Keratinocyte (primary cell): ENCODE results near the gene ARHGDIA. TPM values are rescaled to one million over a fixed set of nuclear protein-coding genes. Genes with fewer than 3 reads are reported as not detected.

Experiments used
- DNase-seq: peaks from one replicate; pipeline ENCODE4 v3.0.0-alpha.2; 2011; ENCODE audit warnings: low read depth, missing footprints, low spot score
- FAIRE-seq: peaks from 2 replicates; lab custom pipeline; 2011; peaks lifted over from hg19 to GRCh38; lab: Jason Lieb, UNC
- H2AFZ ChIP-seq: 2 replicates; pipeline ENCODE4 v1.6.0; 2012; ENCODE audit warnings: low read length, control low read depth, inconsistent platforms; ENCODE audit not compliant: control insufficient read depth
- H3K27ac ChIP-seq: 2 replicates; pipeline ENCODE4 v1.5.1; 2011; ENCODE audit warnings: low read length; ENCODE audit not compliant: control insufficient read depth, insufficient read depth
- H3K27me3 ChIP-seq: 3 replicates; pipeline ENCODE4 v1.6.0; 2011; ENCODE audit warnings: low read length; ENCODE audit not compliant: control insufficient read depth, insufficient read depth; ENCODE audit errors: extremely low read depth
- H3K36me3 ChIP-seq, 2 experiments: 2 replicates in 1 of 2; 3 replicates in 1 of 2; pipeline ENCODE4 v1.5.1; 2011; ENCODE audit warnings: low read length in 2 of 2, mild to moderate bottlenecking in 1 of 2; ENCODE audit not compliant: control insufficient read depth in 2 of 2, insufficient read depth in 2 of 2; ENCODE audit errors: extremely low read depth in 1 of 2
- H3K4me1 ChIP-seq: 3 replicates; pipeline ENCODE4 v1.5.1; 2011; ENCODE audit warnings: low read length; ENCODE audit not compliant: control insufficient read depth, insufficient read depth; ENCODE audit errors: extremely low read depth
- H3K4me2 ChIP-seq: 3 replicates; pipeline ENCODE4 v1.6.0; 2011; ENCODE audit warnings: low read depth, low read length; ENCODE audit not compliant: control insufficient read depth, insufficient read depth; ENCODE audit errors: extremely low read depth
- H3K4me3 ChIP-seq, 3 experiments: fragments of 200-600 bp in 1 of 3; sonication (generic) in 1 of 3; 2 replicates in 2 of 3; 3 replicates in 1 of 3; pipeline ENCODE4 v1.5.1; 2011 to 2016; ENCODE audit warnings: low read length in 3 of 3, mild to moderate bottlenecking in 3 of 3, control low read depth in 2 of 3, inconsistent platforms in 1 of 3, low read depth in 1 of 3, mixed read lengths in 1 of 3, mixed run types in 1 of 3, moderate library complexity in 1 of 3; ENCODE audit not compliant: control insufficient read depth in 2 of 3, insufficient read depth in 2 of 3; ENCODE audit errors: extremely low read depth in 1 of 3
- H3K79me2 ChIP-seq: 2 replicates; pipeline ENCODE4 v1.6.0; 2012; ENCODE audit warnings: low read length; ENCODE audit not compliant: control insufficient read depth, insufficient read depth
- H3K9ac ChIP-seq: 3 replicates; pipeline ENCODE4 v1.6.0; 2011; ENCODE audit warnings: low read length; ENCODE audit not compliant: control insufficient read depth, insufficient read depth; ENCODE audit errors: extremely low read depth
- H3K9me1 ChIP-seq: 3 replicates; pipeline ENCODE4 v1.6.0; 2011; ENCODE audit warnings: low read length; ENCODE audit not compliant: control insufficient read depth, insufficient read depth; ENCODE audit errors: extremely low read depth
- H3K9me3 ChIP-seq: 2 replicates; pipeline ENCODE4 v1.5.1; 2012; ENCODE audit warnings: low read depth, low read length; ENCODE audit not compliant: control insufficient read depth
- H4K20me1 ChIP-seq: 3 replicates; pipeline ENCODE4 v1.6.0; 2011; ENCODE audit warnings: low read length; ENCODE audit not compliant: control insufficient read depth, insufficient read depth; ENCODE audit errors: extremely low read depth
- CTCF ChIP-seq, 3 experiments: IDR thresholded peaks in 1 of 3; conservative IDR thresholded peaks in 1 of 3; optimal IDR thresholded peaks in 1 of 3; 2 replicates in 2 of 3; 3 replicates in 1 of 3; pipeline versions ENCODE3 to v1.5.1; 2011; ENCODE audit warnings: low read length in 3 of 3, mild to moderate bottlenecking in 3 of 3, moderate library complexity in 2 of 3, control low read depth in 1 of 3, inconsistent platforms in 1 of 3; ENCODE audit not compliant: insufficient read depth in 2 of 3; ENCODE audit errors: extremely low read depth in 1 of 3
- EZH2 ChIP-seq: IDR thresholded peaks from one replicate; pipeline ENCODE4 v1.6.1; 2012; ENCODE audit warnings: inconsistent platforms, mild to moderate bottlenecking, low read length, moderate library complexity
- dilution Hi-C: fragments of 300-500 bp; cut with MboI; formaldehyde crosslinking; loops from one replicate; pipeline ENCODE4 v1.7.0; 2020; ENCODE audit warnings: low sequenced_read_pairs; ENCODE audit not compliant: extremely low pct_ligation_motif_present
- polyA plus RNA-seq, 5 experiments: library from polyadenylated mRNA; depleted of rRNA in 3 of 5; stranded (reverse) in 3 of 5; stranded (forward) in 1 of 5; unstranded in 1 of 5; fragments of >200 nt; gene quantifications; 1 replicate in 1 of 5; 2 replicates in 3 of 5; 3 replicates in 1 of 5; pipeline versions ENCODE4 v1.2.1 to v1.2.3, GENCODE V29; 2011 to 2012; ENCODE audit warnings: missing spikeins in 2 of 5, low read depth in 1 of 5, low replicate concordance in 1 of 5

The ARHGDIA gene
- polyA plus RNA-seq, 1 donor (not counting 4 experiments of a cell fraction or from before 2014, with no cell fraction given): 65.7 TPM

GRCh38 chr17:81868674-81869220, 2.4 kb downstream of the ARHGDIA start:
- Histone ChIP-seq H3K9me3 (no peaks in the 10 kb centered on the region), H3K9ac (peak overlapping the region; percentile 28), H3K27me3 (no peaks in the 10 kb centered on the region), H3K4me1 (peaks cover 29% of the 10 kb centered on the region), H3K36me3 (peaks cover 16 to 28% of the 10 kb centered on the region in 2 experiments), H3K27ac (peak overlapping the region; percentile 43), H3K4me2 (peak overlapping the region; percentile 94), H3K79me2 (peaks cover 42% of the 10 kb centered on the region), H3K4me3 (peak overlapping the region; percentile 6 to 94 (median 18)), H4K20me1 (peaks cover 19% of the 10 kb centered on the region), H3K9me1 (peaks cover 5% of the 10 kb centered on the region), H2AFZ (no peak overlapping the region)
- dilution Hi-C loops: no loop called here
- TF ChIP-seq CTCF (optimal IDR thresholded peaks at IDR 0.05 in 1 of 3, IDR thresholded peaks at IDR 0.05 in 1 of 3, conservative IDR thresholded peaks at IDR 0.05 in 1 of 3; ENCODE audit: extremely low read depth in 1 of 3, insufficient read depth in 2 of 3, low read length in 3 of 3): no peak
- TF ChIP-seq EZH2: no peak
- FAIRE-seq (no peak), DNase-seq (no peak)

GRCh38 chr17:81867991-81868673, 3.0 kb downstream of the ARHGDIA start:
- TF ChIP-seq CTCF (optimal IDR thresholded peaks at IDR 0.05 in 1 of 3, IDR thresholded peaks at IDR 0.05 in 1 of 3, conservative IDR thresholded peaks at IDR 0.05 in 1 of 3; ENCODE audit: extremely low read depth in 1 of 3, insufficient read depth in 2 of 3, low read length in 3 of 3): no peak
- no peak for TF ChIP-seq EZH2
- H3K79me2 ChIP-seq: peaks cover 48% of the 10 kb centered on the region
- peaks cover 5% of the 10 kb centered on the region for H3K9me1 ChIP-seq
- H4K20me1 ChIP-seq: peaks cover 19% of the 10 kb centered on the region
- peak overlapping the region; percentile 10 for H3K4me2 ChIP-seq
- dilution Hi-C loops: no loop called here
- FAIRE-seq (no peak), DNase-seq (no peak)
- H3K4me1 ChIP-seq: peaks cover 32% of the 10 kb centered on the region
- no peak overlapping the region for H2AFZ ChIP-seq
- no peak overlapping the region for H3K4me3 ChIP-seq
- H3K27me3 ChIP-seq: no peaks in the 10 kb centered on the region
- H3K9me3 ChIP-seq: no peaks in the 10 kb centered on the region
- H3K27ac ChIP-seq: peak overlapping the region; percentile 40
- H3K36me3 ChIP-seq: peaks cover 19 to 34% of the 10 kb centered on the region in 2 experiments
- peak overlapping the region; percentile 22 for H3K9ac ChIP-seq
